ENCODE measurements around the gene THOC2.
"Not testable (repeated sequence)": the region's sequence is repeated elsewhere in the genome, so short reads cannot be mapped to it uniquely, and the experiment has no call there.

Gene THOC2

GRCh38 chrX:123736333-123736921 lies 3.6 kb upstream of the THOC2 start:
- no peak for DNase-seq

- DNase-seq = not testable (repeated sequence)
These were observed 2.3 kb upstream of the THOC2 start for GRCh38 chrX:123735137-123735536.

- DNase-seq = not testable (repeated sequence)
These were observed 1.2 kb upstream of the THOC2 start for GRCh38 chrX:123734079-123734478.

GRCh38 chrX:123731987-123732669 lies 724 bp downstream of the THOC2 start:
- DNase-seq = no peak

- DNase-seq = no peak
These were observed 1.4 kb downstream of the THOC2 start for GRCh38 chrX:123731258-123731986.

GRCh38 chrX:123728554-123728953 lies 4.3 kb downstream of the THOC2 start:
- no peak for DNase-seq

- no peak for DNase-seq
These were observed 4.8 kb downstream of the THOC2 start for GRCh38 chrX:123728016-123728415.

- DNase-seq = not testable (repeated sequence)
These were observed 10.7 kb downstream of the THOC2 start for GRCh38 chrX:123722193-123722592.

GRCh38 chrX:123720486-123720885 lies 12.4 kb downstream of the THOC2 start:
- no peak for DNase-seq

GRCh38 chrX:123713841-123714240 lies 19.0 kb downstream of the THOC2 start:
- DNase-seq = no peak

GRCh38 chrX:123713434-123713833 lies 19.4 kb downstream of the THOC2 start:
- DNase-seq = no peak

- DNase-seq = not testable (repeated sequence)
These were observed 21.7 kb downstream of the THOC2 start for GRCh38 chrX:123711201-123711600.

GRCh38 chrX:123704781-123705180 lies 28.1 kb downstream of the THOC2 start:
- DNase-seq = no peak

GRCh38 chrX:123698979-123699520 lies 33.8 kb downstream of the THOC2 start:
- DNase-seq = no peak

GRCh38 chrX:123696334-123696733 lies 36.5 kb downstream of the THOC2 start:
- no peak for DNase-seq

- DNase-seq = no peak
These were observed 37.6 kb downstream of the THOC2 start for GRCh38 chrX:123695242-123695641.

- DNase-seq = no peak
These were observed 41.1 kb downstream of the THOC2 start for GRCh38 chrX:123691776-123692175.

GRCh38 chrX:123688524-123688923 lies 44.3 kb downstream of the THOC2 start:
- DNase-seq = no peak

- no peak for DNase-seq
These were observed 47.6 kb downstream of the THOC2 start for GRCh38 chrX:123685232-123685631.

- no peak for DNase-seq
These were observed 50.7 kb downstream of the THOC2 start for GRCh38 chrX:123682186-123682585.

GRCh38 chrX:123679733-123680460 lies 53.0 kb downstream of the THOC2 start:
- DNase-seq = not testable (repeated sequence)

- DNase-seq = no peak
These were observed 57.7 kb downstream of the THOC2 start for GRCh38 chrX:123675154-123675553.

- no peak for DNase-seq
These were observed 59.0 kb downstream of the THOC2 start for GRCh38 chrX:123673813-123674212.
